ENCODE data around the gene IGF2BP2. TPM values are rescaled to one million over a fixed set of nuclear protein-coding genes. Genes with fewer than 3 reads are reported as not detected.

The IGF2BP2 gene
- total RNA-seq, 1 donor from 2014 or later = 118 TPM

DNA sequence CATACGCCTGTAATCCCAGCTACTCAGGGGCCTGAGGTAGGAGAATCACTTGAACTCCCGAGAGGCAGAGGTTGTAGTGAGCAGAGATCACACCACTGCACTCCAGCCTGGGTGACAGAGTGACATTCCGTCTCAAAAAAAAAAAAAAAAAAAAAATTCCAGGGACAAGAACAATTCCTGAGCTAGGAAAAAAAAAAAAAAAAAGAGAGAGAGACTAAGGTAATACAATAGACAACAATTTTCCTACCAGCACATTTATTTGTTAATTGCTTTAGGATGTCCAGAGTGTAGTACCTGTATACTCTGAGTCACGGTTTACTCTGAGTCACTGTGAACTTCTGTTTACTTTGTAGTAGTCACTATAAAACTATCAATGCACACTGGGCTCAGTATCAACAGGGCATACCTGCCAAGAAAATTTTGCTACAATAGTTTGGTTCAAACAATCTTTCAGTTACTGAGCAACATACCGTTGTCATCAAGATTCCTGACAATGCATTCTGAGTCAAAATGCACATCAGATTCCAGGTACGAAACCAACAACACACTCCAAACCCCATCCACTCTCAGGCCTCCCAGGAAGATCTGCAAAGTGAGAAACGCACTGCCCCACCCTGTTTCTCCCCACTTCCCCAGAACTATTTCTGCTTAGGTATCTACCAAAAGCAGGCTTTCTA lies 28.3 kb downstream of the IGF2BP2 start:
- Mint-ChIP-seq H3K36me3 (ENCODE audit: unreplicated experiment) (no peaks in the 10 kb centered on the region), H3K4me1 (ENCODE audit: low read depth, unreplicated experiment) (peaks cover 11% of the 10 kb centered on the region), H3K9me3 (ENCODE audit: unreplicated experiment) (no peaks in the 10 kb centered on the region), H3K4me3 (ENCODE audit: unreplicated experiment) (no peak overlapping the region), H3K27me3 (ENCODE audit: unreplicated experiment) (no peaks in the 10 kb centered on the region), H3K27ac (ENCODE audit: unreplicated experiment) (no peak overlapping the region)
- TF ChIP-seq, protein P1, sequence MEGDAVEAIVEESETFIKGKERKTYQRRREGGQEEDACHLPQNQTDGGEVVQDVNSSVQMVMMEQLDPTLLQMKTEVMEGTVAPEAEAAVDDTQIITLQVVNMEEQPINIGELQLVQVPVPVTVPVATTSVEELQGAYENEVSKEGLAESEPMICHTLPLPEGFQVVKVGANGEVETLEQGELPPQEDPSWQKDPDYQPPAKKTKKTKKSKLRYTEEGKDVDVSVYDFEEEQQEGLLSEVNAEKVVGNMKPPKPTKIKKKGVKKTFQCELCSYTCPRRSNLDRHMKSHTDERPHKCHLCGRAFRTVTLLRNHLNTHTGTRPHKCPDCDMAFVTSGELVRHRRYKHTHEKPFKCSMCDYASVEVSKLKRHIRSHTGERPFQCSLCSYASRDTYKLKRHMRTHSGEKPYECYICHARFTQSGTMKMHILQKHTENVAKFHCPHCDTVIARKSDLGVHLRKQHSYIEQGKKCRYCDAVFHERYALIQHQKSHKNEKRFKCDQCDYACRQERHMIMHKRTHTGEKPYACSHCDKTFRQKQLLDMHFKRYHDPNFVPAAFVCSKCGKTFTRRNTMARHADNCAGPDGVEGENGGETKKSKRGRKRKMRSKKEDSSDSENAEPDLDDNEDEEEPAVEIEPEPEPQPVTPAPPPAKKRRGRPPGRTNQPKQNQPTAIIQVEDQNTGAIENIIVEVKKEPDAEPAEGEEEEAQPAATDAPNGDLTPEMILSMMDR (IDR thresholded peaks at IDR 0.05; ENCODE audit: partially characterized antibody, unreplicated experiment) = no peak
- DNase-seq = no peak

DNA sequence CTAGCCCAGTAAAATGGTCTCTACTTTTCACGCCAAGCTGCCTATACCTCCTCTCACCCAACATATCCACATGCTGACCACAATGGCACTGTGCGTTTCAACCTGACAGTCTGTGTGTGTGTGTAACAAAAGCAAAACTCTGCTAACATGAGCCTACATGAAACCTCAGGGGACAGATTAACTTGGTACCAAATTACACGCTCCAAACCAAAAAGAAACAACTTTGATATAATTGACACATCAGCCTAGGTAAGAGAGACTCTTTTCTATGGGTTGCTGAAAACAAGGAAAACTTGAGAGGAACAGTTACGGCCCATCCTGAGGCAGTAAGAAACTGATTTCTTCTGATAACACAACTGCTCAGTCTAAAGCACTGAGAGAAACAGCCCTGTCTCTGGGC lies 31.5 kb downstream of the IGF2BP2 start:
- H3K4me1 Mint-ChIP-seq (ENCODE audit: low read depth, unreplicated experiment) = peaks cover 17% of the 10 kb centered on the region
- no peaks in the 10 kb centered on the region for H3K27me3 Mint-ChIP-seq (ENCODE audit: unreplicated experiment)
- no peaks in the 10 kb centered on the region for H3K9me3 Mint-ChIP-seq (ENCODE audit: unreplicated experiment)
- H3K36me3 Mint-ChIP-seq (ENCODE audit: unreplicated experiment) = no peaks in the 10 kb centered on the region
- H3K27ac Mint-ChIP-seq (ENCODE audit: unreplicated experiment) = no peak overlapping the region
- TF ChIP-seq, protein P1 (IDR thresholded peaks at IDR 0.05; ENCODE audit: partially characterized antibody, unreplicated experiment) = no peak
- H3K4me3 Mint-ChIP-seq (ENCODE audit: unreplicated experiment) = no peak overlapping the region
- DNase-seq = no peak

DNA sequence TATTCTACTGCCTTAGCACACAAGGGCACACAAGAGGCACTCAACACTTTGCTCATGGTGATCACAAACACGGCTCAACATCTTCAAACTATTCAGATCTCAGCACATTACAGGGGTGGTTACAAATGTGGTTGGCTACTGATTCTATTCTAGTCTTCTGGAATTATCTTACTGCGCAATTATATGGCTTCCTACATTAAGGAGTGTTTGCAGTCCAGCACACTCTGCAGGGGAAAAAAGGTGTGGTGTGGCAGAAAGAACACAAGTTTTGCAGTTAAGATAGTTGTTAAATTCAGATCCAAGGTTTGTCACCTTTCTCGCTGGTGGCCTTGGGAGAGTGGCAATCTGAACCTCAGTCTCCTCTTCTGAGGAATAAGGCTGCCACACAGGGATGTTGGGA lies 31.9 kb downstream of the IGF2BP2 start:
- Mint-ChIP-seq H3K27ac (ENCODE audit: unreplicated experiment) (no peak overlapping the region), H3K9me3 (ENCODE audit: unreplicated experiment) (no peaks in the 10 kb centered on the region), H3K4me1 (ENCODE audit: low read depth, unreplicated experiment) (peaks cover 15% of the 10 kb centered on the region), H3K4me3 (ENCODE audit: unreplicated experiment) (no peak overlapping the region), H3K27me3 (ENCODE audit: unreplicated experiment) (no peaks in the 10 kb centered on the region), H3K36me3 (ENCODE audit: unreplicated experiment) (no peaks in the 10 kb centered on the region)
- TF ChIP-seq, protein P1 (IDR thresholded peaks at IDR 0.05; ENCODE audit: partially characterized antibody, unreplicated experiment) = no peak
- no peak for DNase-seq

DNA sequence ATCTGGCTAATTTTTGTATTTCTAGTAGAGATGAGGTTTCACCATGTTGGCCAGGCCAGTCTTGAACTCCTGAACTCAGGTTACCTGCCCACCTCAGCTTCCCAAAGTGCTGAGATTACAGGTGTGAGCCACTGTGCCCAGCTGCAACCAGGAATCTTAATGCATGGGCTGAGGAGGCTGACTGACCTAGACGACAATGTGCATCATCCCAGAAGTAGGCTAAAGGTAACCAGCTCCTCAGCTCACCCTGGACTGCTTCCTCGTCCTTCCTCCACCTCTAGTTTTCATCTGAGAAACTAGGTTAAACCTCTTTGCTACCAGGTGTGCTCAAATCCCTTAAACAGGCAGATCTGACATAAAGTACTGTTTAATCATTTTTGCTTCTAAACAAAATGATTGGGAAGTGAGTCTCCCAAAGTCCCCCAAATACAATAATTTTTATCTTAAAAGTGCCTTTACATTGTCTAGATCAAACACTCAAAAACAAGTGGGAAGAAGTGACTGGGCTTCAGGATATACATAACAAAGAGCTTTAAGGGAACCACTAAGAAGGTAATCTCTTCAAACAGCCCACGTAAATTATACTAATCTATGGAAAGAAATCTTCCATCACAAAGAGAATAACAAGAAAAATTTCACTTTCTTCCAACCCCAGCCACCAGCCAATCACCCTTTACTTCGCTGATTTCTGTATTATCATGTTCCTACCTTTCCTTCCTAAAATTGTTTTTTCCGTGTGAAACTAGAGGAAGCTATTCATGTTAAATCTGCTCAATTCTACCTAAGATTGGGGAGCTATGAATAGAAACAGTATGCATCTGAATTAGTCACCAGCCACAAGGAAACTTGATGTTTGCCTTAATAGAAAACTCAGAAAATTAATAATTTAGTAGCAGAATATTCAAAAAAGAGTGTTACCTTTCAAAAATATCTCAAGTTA lies 34.7 kb downstream of the IGF2BP2 start:
- Mint-ChIP-seq H3K9me3 (ENCODE audit: unreplicated experiment) (no peaks in the 10 kb centered on the region), H3K4me1 (ENCODE audit: low read depth, unreplicated experiment) (peaks cover 22% of the 10 kb centered on the region), H3K27me3 (ENCODE audit: unreplicated experiment) (peaks cover 2% of the 10 kb centered on the region)

More for the DNA sequence above, 34.7 kb downstream of the IGF2BP2 start:
- TF ChIP-seq, protein P1 (IDR thresholded peaks at IDR 0.05; ENCODE audit: partially characterized antibody, unreplicated experiment) = no peak
- Mint-ChIP-seq H3K4me3 (ENCODE audit: unreplicated experiment) (no peak overlapping the region), H3K27ac (ENCODE audit: unreplicated experiment) (no peak overlapping the region), H3K36me3 (ENCODE audit: unreplicated experiment) (no peaks in the 10 kb centered on the region)
- no peak for DNase-seq
